ENCODE data around the gene NUDT3.

The NUDT3 gene

GRCh38 chr6:34318499-34319470 lies 73.7 kb downstream of the NUDT3 start:
- no peak overlapping the region for H3K4me3 ChIP-seq (ENCODE audit: low read depth, low read length)
- no peak for TF ChIP-seq CTCF (IDR thresholded peaks at IDR 0.05; ENCODE audit: borderline replicate concordance, insufficient read depth, low read depth, low read length)

DNA sequence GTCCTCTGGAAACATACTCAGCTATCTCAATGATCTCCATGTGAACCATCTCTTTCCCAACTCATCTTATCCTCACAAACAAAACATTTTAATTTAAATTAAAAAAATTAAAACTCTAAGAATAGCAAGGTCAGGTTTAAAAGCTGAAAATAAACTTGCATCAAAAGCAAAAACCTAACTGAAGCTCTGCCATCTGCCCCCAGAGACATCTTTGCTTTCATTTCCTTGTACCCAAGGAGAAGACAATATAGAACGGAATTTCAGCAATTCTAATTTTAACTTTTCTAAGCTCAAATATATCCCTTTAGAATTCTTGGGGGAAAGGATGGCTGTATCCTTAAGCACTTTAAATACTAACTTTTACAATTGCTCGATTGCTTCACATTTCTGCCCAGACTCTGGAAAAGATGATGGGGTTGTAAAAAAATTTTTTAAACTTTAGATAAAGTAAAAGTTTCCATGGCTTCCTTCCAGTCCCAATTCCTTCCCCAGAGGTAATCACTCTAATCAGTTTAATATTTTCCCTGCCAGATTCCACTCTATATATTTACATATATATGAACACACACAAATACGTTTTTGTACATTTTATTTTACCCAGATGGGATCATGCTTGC lies 74.5 kb downstream of the NUDT3 start:
- TF ChIP-seq CTCF (IDR thresholded peaks at IDR 0.05; ENCODE audit: borderline replicate concordance, insufficient read depth, low read depth, low read length), result no peak
- no peak overlapping the region for H3K4me3 ChIP-seq (ENCODE audit: low read depth, low read length)

- no peak overlapping the region for H3K4me3 ChIP-seq (ENCODE audit: low read depth, low read length)
- TF ChIP-seq CTCF (IDR thresholded peaks at IDR 0.05; ENCODE audit: borderline replicate concordance, insufficient read depth, low read depth, low read length), result no peak
These were observed 75.3 kb downstream of the NUDT3 start for GRCh38 chr6:34317172-34317477.

- no peak for TF ChIP-seq CTCF (IDR thresholded peaks at IDR 0.05; ENCODE audit: borderline replicate concordance, insufficient read depth, low read depth, low read length)
- H3K4me3 ChIP-seq (ENCODE audit: low read depth, low read length), result no peak overlapping the region
These were observed 75.9 kb downstream of the NUDT3 start for GRCh38 chr6:34316431-34317171.

- no peak for TF ChIP-seq CTCF (IDR thresholded peaks at IDR 0.05; ENCODE audit: borderline replicate concordance, insufficient read depth, low read depth, low read length)
- H3K4me3 ChIP-seq (ENCODE audit: low read depth, low read length), result no peak overlapping the region
These were observed 76.7 kb downstream of the NUDT3 start for GRCh38 chr6:34315780-34316179.

DNA sequence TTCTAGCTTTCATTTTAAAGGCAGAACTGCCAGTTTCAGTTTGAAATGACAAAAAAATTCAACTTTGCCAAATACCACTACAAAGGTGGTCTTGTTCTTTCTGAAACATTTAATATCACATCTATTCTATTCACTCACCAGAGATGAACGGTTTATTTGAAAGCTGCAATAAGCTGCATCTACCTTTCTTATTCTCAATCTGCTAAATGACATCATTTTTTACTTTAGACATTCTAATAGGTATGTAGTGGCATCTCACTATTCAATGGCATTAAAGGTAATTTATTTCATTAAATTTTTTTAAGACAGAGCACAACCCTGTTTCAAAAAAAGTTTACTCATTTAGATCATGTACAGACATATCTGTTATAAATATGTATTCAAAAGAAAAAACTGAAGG lies 77.2 kb downstream of the NUDT3 start:
- no peak overlapping the region for H3K4me3 ChIP-seq (ENCODE audit: low read depth, low read length)
- no peak for TF ChIP-seq CTCF (IDR thresholded peaks at IDR 0.05; ENCODE audit: borderline replicate concordance, insufficient read depth, low read depth, low read length)

All from GM12875 (cell line).